Head of caudate nucleus (tissue), 42 donors: ENCODE measurements around the gene TH.

Experiments used
- DNase-seq, 42 donors: peaks; one replicate each; pipeline versions ENCODE4 v3.0.0 to v3.0.0-alpha.2; 2020 to 2021; ENCODE audit warnings: mixed read lengths in 7 of 42
- intact Hi-C: fragments of 100-400 bp; cut with DNase I; formaldehyde crosslinking; loops from one replicate; pipeline ENCODE4 v1.15.0; 2022

TH gene

GRCh38 chr11:2171591-2172003 is at the start of gene TH:
Gene TH, minus strand, starts transcription at chr11:2171815. Its CDS starts 29 bp downstream, at chr11:2171786.
- intact Hi-C loops = no loop called here
- DNase-seq = peak in 4 of 42 donors; percentile 14 to 46 (median 25)

GRCh38 chr11:2221024-2221423 is 49.4 kb upstream of the TH start:
- intact Hi-C loops = no loop called here
- no peak for DNase-seq

- peak in 1 of 42 donors; percentile 7 for DNase-seq
- intact Hi-C loops = no loop called here
These were observed 48.7 kb upstream of the TH start for GRCh38 chr11:2220173-2220771.

GRCh38 chr11:2219318-2220017 is 47.9 kb upstream of the TH start:
- intact Hi-C loops = no loop called here
- peak in 2 of 42 donors; percentile 10 to 14 for DNase-seq

- intact Hi-C loops = no loop called here
These were observed 46.5 kb upstream of the TH start for GRCh38 chr11:2218031-2218633.

GRCh38 chr11:2217211-2218030 is 45.8 kb upstream of the TH start:
- intact Hi-C loops = no loop called here
- DNase-seq = peak in 4 of 42 donors; percentile 4 to 18 (median 6)

More at GRCh38 chr11:2218031-2218633, 46.5 kb upstream of the TH start:
- peak in 1 of 42 donors; percentile 8 for DNase-seq

- DNase-seq = peak in 6 of 42 donors; percentile 4 to 24 (median 6)
- intact Hi-C loops = no loop called here
These were observed 44.9 kb upstream of the TH start for GRCh38 chr11:2216400-2217064.

GRCh38 chr11:2215561-2216399 is 44.2 kb upstream of the TH start:
- DNase-seq = peak in 8 of 42 donors; percentile 6 to 28 (median 11)
- intact Hi-C loops = no loop called here

GRCh38 chr11:2215230-2215560 is 43.6 kb upstream of the TH start:
- DNase-seq = peak in 3 of 42 donors; percentile 6 to 11 (median 8)
- intact Hi-C loops = no loop called here

- peak in 8 of 42 donors; percentile 3 to 31 (median 16) for DNase-seq
- intact Hi-C loops = no loop called here
These were observed 43.1 kb upstream of the TH start for GRCh38 chr11:2214527-2215229.

GRCh38 chr11:2213890-2214526 is 42.4 kb upstream of the TH start:
- intact Hi-C loops = no loop called here
- DNase-seq = peak in 12 of 42 donors; percentile 3 to 29 (median 8)

- intact Hi-C loops = no loop called here
- DNase-seq = peak in 18 of 42 donors; percentile 3 to 52 (median 17)
These were observed 41.8 kb upstream of the TH start for GRCh38 chr11:2213384-2213842.

- DNase-seq = peak in 18 of 42 donors; percentile 0 to 37 (median 11)
- intact Hi-C loops = no loop called here
These were observed 41.0 kb upstream of the TH start for GRCh38 chr11:2212411-2213251.

- intact Hi-C loops = no loop called here
- DNase-seq = peak in 17 of 42 donors; percentile 1 to 38 (median 11)
These were observed 39.7 kb upstream of the TH start for GRCh38 chr11:2211113-2211971.
